ENCODE measurements around the gene TCTN2.

The TCTN2 gene

DNA sequence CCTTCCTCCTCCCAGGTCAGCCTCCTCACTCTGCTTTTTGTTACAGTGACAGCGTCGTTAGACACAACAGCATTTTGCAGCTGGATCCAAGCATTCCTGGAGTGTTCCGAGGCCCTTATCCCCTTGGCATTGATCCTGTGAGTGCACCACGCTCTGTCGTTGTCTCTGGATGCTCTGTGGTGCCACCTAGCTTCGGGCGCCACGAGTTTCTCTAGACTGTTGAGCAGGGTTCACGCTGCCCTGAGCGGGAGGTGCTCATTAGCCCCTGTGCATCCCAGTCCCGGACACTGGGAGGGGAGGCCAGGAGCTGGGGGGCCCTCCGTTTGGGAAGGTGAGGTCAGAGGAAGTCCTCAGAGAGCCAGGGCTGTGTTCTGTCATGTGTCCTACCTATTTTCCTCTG is 73.9 kb downstream of the TCTN2 start:
- no peak for DNase-seq

GRCh38 chr12:123747309-123747708 is 76.4 kb downstream of the TCTN2 start:
- no peak for DNase-seq

DNA sequence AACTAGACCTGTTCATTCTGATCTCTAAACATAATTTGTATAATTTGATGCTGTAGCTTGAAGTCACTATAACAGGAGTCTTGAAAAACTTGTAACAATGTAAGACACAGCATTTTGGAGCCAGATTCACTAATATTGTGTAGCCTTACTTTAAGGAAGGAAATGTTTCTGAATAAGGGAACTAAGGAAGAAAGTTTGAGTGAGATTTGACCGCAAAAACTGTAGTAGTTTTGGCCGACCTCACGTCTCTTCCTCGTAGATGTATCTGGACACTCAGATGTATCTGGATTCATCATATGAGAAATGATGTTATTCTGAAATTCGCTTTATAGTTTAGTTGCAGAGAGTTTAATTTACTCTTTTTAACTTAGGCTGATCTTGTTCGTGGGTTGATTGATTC is 77.2 kb downstream of the TCTN2 start:
- DNase-seq = no peak

DNA sequence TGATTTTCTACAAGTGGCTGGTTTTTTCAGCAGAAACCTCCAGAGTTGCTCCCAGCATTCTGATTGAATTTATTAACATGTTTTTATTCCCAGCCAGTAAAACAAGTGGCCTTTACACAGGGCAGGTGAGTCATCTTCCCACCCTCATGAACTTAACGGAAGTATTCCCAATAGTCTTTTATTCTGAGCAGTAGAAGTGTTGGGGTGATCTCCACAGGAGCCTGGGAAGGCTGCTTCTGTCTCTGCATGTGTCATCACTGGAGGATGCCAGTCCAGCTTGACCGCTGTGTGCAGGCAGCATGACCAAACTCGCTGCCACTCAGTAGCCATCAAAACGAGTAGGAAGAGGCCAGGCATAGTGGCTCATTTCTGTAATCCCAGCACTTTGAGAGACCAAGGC is 77.7 kb downstream of the TCTN2 start:
- no peak for DNase-seq

DNA sequence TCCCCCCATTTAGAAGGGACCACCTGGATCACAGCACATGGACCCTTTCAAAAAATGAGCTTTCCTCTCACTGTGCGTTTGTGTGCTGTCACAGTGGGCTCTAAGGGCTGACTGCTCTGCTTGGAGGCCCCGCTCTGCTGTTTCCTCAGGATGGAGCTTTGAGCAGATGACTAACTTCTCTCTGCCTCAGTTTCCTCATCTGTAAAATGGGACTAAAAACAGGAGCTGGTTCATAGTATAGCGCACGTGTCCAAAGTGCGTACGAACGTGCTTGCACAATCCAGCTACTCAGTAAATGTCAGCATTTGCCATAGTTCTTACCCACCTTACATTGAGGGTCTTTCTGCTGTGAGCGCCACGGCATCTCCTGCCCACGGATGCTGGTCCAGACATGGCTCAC is 78.4 kb downstream of the TCTN2 start:
- no peak for DNase-seq

DNA sequence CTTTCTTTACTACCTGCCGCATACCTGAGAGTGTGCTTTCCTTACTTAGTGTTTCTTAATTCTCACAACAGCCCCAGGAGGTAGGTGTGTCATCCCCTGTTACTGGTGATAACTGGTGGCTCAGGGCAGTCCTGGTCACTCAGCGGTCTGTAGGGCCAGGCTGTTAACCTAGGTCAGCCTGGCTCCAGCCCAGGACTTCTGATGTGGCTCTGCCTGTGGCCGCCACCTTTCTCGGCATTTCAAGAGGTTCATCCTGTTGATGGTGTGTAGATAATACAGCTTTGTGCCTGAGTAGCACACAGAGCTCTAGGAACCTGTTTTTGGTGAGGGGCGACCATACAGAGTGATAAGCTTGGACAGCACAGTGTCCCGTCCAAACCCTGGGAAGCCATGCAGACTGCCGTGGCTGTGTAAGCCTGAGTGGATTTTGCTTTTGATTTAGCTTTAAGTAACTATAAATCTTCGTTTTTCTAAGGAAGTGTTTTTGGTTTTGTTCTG is 79.3 kb downstream of the TCTN2 start:
- no peak for DNase-seq

GRCh38 chr12:123752046-123752445 is 81.1 kb downstream of the TCTN2 start:
- no peak for DNase-seq

DNA sequence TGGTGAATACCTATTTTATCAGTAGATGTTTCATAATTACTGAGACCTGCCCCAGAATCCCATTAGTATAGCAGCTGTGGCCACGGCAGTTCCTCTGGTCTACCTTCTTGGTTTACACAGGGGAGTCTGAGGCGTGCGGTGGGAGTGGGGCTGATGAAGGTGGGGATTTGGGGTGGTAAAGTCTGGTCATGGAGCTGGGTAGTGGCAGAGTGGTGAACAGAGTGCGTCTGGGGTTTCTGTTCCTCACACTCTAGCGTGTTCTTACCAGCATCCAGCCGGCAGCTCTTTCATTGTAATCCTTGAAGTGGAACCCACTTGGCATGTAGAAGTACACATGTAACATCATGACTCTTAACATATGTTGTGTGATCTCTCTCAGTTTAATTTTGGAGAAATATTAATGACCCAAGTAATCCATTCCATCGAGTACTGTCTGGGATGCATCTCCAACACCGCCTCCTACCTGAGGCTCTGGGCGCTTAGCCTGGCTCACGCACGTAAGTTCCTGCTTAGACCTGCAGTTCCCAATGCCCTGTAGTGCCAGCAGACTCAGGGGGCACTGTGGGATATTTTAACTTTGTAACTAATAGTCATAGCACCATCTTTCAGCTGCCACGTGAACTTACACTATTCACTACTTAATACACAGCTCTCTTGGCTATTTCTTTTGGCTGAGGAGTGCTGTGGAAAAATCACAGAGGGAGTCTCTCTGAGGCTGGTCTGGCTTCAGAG is 83.3 kb downstream of the TCTN2 start:
- no peak for DNase-seq

DNA sequence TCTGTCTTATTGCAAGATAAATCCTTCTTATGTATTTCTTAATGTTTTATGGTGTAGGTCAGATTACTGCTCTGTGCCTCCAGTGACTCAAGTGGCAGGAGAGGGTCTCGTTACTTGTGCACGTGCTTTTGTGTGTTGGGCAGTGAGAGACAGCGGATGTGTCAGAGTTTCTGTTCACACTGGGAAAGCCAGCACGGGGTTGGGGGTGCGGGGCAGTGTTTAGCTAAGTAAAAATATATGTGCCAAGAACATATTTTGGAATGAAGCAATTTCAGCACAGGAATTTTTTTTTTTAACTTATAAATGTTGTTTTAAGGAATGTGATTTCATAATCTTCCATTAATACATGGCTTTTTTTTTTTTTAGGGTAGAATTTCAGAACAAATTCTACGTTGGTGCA is 86.6 kb downstream of the TCTN2 start:
- no peak for DNase-seq
